ENCODE results near the gene WNT4. TPM values are rescaled to one million over a fixed set of nuclear protein-coding genes. Genes with fewer than 3 reads are reported as not detected.

The WNT4 gene
- total and polyA plus RNA-seq, 10 of the 15 experiments (the other 5 are each of a cell fraction or from before 2014, with no cell fraction given): 0.01 TPM; not detected in 9

- TF ChIP-seq IRF5 (IDR thresholded peaks at IDR 0.05; ENCODE audit: borderline replicate concordance) (no peak), LARP7 (IDR thresholded peaks at IDR 0.05) (no peak), HSF1 (IDR thresholded peaks at IDR 0.05; ENCODE audit: low read depth, low read length) (peak; percentile 89), USF2 (IDR thresholded peaks at IDR 0.05; ENCODE audit: borderline replicate concordance, low read depth, low read length) (no peak), PAX5 (IDR thresholded peaks at IDR 0.05; ENCODE audit: borderline replicate concordance, low read depth, low read length) (no peak), KLF5 (IDR thresholded peaks at IDR 0.05; ENCODE audit: partially characterized antibody) (no peak), ZBTB11 (CRISPR knock-in tag; IDR thresholded peaks at IDR 0.05) (no peak)
Measured at GRCh38 chr1:22166439-22166838, 23.5 kb upstream of the WNT4 start (continued).
